HG03378 (cell line): Measurements from ENCODE around the gene ING4.

Experiments
- ATAC-seq: cut with Tn5 transposase; IDR thresholded peaks from one replicate; pipeline ENCODE4 v1.9.1; 2021; ENCODE audit warnings: mild to moderate bottlenecking, moderate library complexity; ENCODE audit not compliant: unreplicated experiment

Gene ING4

DNA sequence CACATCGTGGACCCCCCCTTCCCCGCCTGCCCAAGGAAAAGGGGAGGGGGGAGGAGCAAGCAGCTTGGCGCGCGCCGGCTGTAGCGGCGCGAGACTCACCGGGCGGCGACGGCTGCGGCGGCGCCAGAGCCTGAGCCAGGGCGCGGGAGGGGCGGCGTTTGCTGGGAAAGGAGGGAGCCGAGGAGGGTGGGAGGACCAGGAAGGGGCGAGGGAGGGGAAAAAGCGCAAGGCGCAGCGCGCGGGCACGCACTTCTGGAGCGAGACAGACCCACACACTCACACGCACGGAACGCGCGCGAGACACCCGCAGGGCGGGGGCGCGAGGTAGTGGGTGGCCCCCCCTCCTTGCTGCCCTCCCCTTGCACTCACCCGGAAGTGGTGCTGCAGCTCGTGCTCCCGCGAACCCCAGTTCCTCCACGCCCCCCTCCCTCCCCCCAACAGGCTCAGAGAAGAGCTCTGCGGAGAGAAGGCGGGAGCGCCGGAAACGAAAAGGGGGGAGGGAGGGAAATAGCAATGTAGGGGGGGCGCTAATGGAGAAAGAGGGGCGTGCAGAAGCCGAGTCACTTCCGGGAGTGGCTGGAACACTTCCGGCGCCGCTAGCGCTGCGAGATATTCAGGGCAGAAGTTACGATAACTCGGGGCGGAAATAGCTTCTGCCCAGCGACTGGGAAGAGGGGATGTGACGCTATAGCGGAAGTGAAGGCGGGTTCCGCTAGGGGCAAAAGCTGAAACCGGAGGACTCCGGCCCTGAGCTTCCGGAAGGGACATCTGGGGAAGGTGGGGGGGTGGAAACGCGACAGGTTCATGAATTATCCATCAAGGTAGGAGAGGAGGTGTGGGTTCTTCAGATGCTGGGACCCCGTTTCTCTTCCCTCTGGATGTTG lies 26.3 kb upstream of the ING4 start, which contains the start of gene ZNF384:
ZNF384 (minus strand) TSS at position 377 of the 884 bp plus-strand sequence. CDS start 9,855 bp downstream, outside the sequence.
- peak; percentile 80 for ATAC-seq

GRCh38 chr12:6688543-6688998 lies 25.7 kb upstream of the ING4 start:
- peak; percentile 4 for ATAC-seq

- ATAC-seq = no peak
These were observed 22.9 kb upstream of the ING4 start for GRCh38 chr12:6685814-6686213.

GRCh38 chr12:6684609-6685008 lies 21.7 kb upstream of the ING4 start:
- no peak for ATAC-seq

GRCh38 chr12:6676962-6677361 lies 14.0 kb upstream of the ING4 start:
- no peak for ATAC-seq

DNA sequence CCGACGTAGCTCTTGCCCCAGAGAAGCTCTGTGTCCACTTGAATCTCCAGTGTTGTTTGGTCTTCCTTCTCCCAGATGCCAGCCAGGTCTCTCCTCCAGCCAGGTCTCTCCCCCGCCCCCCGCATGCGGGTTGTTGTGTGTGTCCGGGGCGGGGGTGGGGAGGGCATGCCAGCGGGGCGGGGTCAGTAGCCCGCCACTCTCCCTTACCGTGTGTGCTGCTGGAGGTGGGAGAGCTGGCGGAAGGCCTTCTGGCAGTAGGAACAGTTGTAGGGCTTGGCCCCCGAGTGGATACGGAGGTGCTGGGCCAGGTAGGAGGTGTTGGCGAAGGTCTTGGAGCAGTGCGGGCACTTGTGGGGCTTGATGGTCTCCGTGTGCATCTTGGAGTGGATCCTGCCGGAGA lies 9.2 kb upstream of the ING4 start:
- no peak for ATAC-seq

GRCh38 chr12:6667559-6668210 lies 4.8 kb upstream of the ING4 start:
- no peak for ATAC-seq

DNA sequence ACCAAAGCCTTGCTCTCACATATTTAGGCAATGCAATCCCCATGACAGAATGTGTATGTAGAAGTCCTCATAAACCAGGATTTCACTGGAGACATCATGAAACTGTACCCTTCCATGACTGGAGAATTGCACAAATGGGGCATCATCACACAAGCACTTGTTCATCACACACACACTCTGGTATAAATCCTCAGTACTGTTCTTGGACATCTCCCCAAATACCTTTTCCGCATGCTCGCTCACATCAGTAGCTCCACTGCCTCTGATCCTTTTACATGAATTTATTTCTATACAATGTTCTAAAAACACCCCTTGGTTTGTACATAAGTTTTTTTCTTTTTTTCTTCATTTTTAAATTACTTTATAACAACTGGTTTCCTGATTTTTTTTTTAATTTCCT lies 3.3 kb upstream of the ING4 start:
- ATAC-seq = no peak

DNA sequence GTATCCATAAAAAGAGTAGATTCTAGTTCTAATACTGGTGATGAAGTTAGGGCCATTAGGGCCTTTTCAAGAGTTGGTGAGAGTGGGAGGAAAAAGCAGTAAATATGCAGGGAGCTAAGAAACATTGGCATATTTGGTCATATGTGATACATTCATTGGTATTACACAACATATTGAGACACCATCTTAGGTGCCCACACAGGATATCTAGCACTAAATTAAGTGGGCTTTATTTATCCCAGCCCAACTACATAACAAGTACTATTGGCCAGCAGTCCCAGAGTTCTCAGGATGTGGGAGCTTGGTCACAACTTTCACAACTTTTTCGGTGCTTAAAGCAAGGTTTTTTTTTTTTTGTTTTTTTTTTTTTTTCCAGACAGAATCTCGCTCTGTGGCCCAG lies 2.0 kb upstream of the ING4 start:
- ATAC-seq = no peak

- ATAC-seq = no peak
These were observed 365 bp downstream of the ING4 start for GRCh38 chr12:6662602-6662905.

DNA sequence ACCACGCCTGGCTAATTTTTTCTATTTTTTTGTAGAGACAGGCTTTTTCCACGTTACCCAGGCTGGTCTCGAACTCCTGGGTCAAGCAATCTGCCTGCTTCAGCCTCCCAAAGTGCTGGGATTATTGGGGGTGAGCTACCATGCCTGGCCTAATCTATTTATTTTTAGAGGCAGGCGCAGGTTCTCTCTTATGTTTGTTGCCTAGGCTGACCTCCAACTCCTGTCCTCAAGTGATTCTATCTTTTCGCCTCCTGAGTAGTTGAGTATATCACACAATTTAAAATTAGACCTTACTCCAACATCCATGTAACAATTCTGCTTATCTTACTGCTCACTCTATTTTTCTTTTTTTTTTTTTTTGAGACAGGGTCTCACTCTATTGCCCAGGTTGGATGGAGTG lies 8.9 kb downstream of the ING4 start:
- no peak for ATAC-seq

GRCh38 chr12:6653342-6653741 lies 9.6 kb downstream of the ING4 start:
- no peak for ATAC-seq

DNA sequence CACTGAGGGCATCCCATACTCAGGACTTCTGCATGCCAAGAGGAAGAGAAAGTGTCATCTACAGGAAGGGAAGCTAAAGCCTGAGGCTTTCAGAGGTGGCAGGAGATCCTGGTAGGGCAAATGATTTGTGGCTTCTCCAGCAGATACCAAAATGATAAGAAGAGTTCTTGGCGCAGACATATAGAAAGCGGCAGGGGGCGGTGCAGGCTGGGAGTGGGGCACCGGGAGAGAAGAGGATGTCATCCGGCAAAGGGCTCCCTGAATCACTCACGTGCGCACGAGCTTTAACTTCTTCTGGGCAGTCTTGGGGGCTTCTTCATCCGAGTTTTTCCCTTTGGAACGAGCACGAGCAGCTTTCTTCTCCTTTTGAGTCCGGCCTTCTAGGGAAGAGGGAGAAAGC lies 10.5 kb downstream of the ING4 start:
- ATAC-seq = no peak

GRCh38 chr12:6650832-6651231 lies 12.1 kb downstream of the ING4 start:
- no peak for ATAC-seq

DNA sequence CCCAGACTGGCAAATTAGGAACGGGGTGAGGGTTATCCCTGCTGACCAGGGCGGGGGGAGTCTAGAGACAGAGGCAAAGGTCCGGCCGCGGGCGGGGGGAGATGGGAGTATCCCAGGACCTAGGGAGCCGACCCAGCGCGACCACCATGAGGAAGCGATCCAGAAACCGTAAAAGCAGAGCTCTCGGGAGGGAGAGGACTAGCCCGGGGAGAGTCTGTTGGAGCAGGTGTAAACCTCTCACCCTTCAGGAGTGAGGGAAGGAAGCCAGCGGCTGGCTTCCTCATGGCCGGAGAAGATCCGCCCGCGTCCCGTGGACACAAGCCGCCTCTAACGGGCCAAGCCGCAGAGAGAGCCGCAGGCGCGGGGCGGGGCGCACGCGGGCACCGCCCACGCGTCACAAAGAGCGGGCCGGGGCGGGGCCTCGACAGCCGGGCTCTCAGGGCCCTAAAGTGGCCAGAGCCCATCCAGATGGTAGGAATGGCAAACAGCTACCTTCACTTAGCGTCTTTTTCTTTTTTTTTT lies 15.8 kb downstream of the ING4 start, which contains the start of gene ACRBP:
ACRBP (minus strand) TSS at position 350 of the 522 bp plus-strand sequence; CDS start at position 284, 66 bp downstream.
- ATAC-seq = no peak

DNA sequence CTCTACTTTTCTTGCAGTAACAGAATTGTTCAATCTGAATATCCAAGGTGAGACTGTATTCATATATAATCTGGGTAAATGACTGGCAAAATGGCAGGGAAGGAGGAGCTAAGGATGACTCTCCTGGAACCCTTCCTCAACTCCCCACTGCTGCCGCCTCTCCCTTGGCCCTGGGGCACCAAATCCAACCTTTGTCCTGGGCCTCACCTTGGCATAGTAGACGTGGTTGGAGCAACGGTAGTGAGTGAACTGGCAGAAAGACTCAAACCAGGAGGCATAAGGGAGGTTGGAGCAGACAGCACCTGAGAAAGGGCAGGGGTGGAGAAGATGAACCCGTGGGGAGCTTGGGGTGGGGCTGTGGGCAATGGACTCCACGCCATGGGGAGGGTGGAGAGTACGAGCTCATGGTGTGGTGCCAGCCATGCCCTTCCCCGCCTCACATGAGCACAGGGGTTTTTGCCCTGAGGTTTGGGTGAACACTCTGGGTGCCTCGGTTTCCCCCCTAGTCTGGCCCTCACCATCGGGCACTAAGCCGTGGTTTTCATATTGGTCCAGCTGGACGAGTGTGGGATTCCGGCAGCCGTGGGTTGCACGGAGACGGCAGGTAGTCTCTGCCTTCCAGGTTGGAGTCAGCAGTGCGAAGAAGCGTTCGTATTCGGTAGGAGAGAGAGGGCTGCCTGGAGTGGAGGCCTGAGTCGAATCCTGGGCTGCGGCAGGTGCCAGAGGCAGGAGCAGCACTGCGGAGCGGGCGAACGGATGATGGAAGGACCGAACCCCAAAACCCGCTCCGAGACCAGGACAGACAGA lies 16.4 kb downstream of the ING4 start:
- no peak for ATAC-seq

- no peak for ATAC-seq
These were observed 18.0 kb downstream of the ING4 start for GRCh38 chr12:6644903-6645302.

DNA sequence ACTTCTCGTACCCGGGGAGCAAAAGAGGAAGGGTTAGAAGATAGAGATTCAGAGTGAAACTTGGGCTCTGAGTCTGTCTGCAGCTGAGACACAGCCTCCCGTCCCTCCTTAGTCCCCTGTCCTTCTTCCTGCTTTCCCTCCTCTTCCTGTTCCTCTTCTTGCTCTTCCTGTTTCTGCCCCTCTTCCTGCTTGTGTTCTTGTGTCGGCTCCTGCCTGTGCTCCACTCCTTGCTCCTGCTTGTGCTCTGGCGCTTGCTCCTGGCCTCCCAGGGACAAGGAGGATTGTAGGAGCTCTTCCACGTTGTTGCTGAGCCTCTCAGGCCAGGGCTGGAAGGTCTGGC lies 18.7 kb downstream of the ING4 start:
- no peak for ATAC-seq

GRCh38 chr12:6643569-6644256 lies 19.2 kb downstream of the ING4 start:
- no peak for ATAC-seq

- ATAC-seq = no peak
These were observed 21.8 kb downstream of the ING4 start for GRCh38 chr12:6641131-6641530.

GRCh38 chr12:6640497-6640896 lies 22.4 kb downstream of the ING4 start:
- no peak for ATAC-seq
